ENCODE data around the gene MVP.

The MVP gene

GRCh38 chr16:29830774-29831173, 10.5 kb downstream of the MVP start:
- no peak for TF ChIP-seq CTCF (IDR thresholded peaks at IDR 0.05)

GRCh38 chr16:29831490-29831889, 11.2 kb downstream of the MVP start:
- no peak for TF ChIP-seq CTCF (IDR thresholded peaks at IDR 0.05)

- TF ChIP-seq CTCF (IDR thresholded peaks at IDR 0.05): no peak
These were observed 13.8 kb downstream of the MVP start for GRCh38 chr16:29834079-29834478.

- no peak for TF ChIP-seq CTCF (IDR thresholded peaks at IDR 0.05)
These were observed 15.7 kb downstream of the MVP start for GRCh38 chr16:29835926-29836325.

GRCh38 chr16:29836623-29837022, 16.4 kb downstream of the MVP start:
- TF ChIP-seq CTCF (IDR thresholded peaks at IDR 0.05): no peak

GRCh38 chr16:29837841-29838240, 17.6 kb downstream of the MVP start:
- no peak for TF ChIP-seq CTCF (IDR thresholded peaks at IDR 0.05)

- TF ChIP-seq CTCF (IDR thresholded peaks at IDR 0.05): no peak
These were observed 19.6 kb downstream of the MVP start for GRCh38 chr16:29839822-29840221.

- TF ChIP-seq CTCF (IDR thresholded peaks at IDR 0.05): no peak
These were observed 20.0 kb downstream of the MVP start for GRCh38 chr16:29840240-29840639.

Data from LNCAP (cell line).